Duodenal mucosa (tissue), 2 donors: Measurements from ENCODE around the gene AP1G2.

Source experiments
- H3K27ac ChIP-seq: one replicate; pipeline ENCODE4 v1.7.0; 2013; ENCODE audit warnings: low read depth, low read length
- H3K27me3 ChIP-seq, 2 donors: one replicate each; pipeline ENCODE4 v1.7.0; 2013; ENCODE audit warnings: low read length in 2 of 2, control low read depth in 1 of 2; ENCODE audit not compliant: insufficient read depth in 2 of 2, control insufficient read depth in 1 of 2
- H3K36me3 ChIP-seq, 2 donors: one replicate each; pipeline ENCODE4 v1.7.0; 2013; ENCODE audit warnings: low read length in 2 of 2, control low read depth in 1 of 2; ENCODE audit not compliant: insufficient read depth in 2 of 2, control insufficient read depth in 1 of 2
- H3K4me1 ChIP-seq, 2 donors: one replicate each; pipeline ENCODE4 v1.7.0; 2013; ENCODE audit warnings: low read length in 2 of 2, control low read depth in 1 of 2; ENCODE audit not compliant: insufficient read depth in 2 of 2, control insufficient read depth in 1 of 2
- H3K4me3 ChIP-seq, 2 donors: one replicate each; pipeline ENCODE4 v1.7.0; 2013; ENCODE audit warnings: low read length in 2 of 2, low read depth in 1 of 2
- H3K9ac ChIP-seq, 2 donors: one replicate each; pipeline ENCODE4 v1.7.0; 2013; ENCODE audit warnings: low read length in 2 of 2, low read depth in 1 of 2
- H3K9me3 ChIP-seq, 2 donors: one replicate each; pipeline ENCODE4 v1.7.0; 2013; ENCODE audit warnings: low read length in 2 of 2, control low read depth in 1 of 2; ENCODE audit not compliant: control insufficient read depth in 1 of 2

Gene AP1G2

DNA sequence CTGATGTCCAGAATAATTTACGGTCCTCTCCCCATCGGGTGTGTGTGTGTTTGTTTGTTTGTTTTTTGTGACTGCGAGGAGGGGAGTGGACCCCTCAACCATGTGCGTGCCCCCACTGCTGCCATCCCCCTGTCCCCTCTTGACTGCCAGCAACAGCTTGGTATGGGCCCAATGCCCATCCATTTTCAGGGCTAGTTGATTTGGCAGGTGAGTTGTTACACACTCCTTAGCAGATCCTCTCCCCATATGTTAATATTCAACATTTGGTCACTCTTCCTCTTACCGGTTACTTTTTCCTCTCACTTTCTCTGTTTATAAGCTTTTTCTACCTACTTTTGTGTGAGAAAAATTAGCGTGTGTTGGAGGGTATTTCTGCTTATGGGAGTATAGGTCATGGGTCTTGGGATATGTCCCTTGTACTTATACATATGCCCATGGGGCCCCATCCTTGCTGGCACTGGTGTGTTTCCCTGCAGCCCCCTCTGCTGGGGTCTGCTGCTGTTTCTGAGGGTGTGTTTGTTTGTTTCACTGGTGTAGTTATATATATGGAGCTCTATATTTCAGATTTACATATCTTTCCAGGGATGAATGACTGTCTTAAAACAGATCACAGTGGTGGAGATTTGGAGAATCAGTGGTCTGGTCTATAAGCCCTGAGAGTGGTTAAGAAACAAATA lies 49.8 kb downstream of the AP1G2 start:
- Histone ChIP-seq H3K36me3 (no peaks in the 10 kb centered on the region), H3K27ac (no peak overlapping the region), H3K9me3 (no peaks in the 10 kb centered on the region), H3K27me3 (no peaks in the 10 kb centered on the region), H3K4me3 (no peak overlapping the region), H3K9ac (no peak overlapping the region), H3K4me1 (no peaks in the 10 kb centered on the region)

DNA sequence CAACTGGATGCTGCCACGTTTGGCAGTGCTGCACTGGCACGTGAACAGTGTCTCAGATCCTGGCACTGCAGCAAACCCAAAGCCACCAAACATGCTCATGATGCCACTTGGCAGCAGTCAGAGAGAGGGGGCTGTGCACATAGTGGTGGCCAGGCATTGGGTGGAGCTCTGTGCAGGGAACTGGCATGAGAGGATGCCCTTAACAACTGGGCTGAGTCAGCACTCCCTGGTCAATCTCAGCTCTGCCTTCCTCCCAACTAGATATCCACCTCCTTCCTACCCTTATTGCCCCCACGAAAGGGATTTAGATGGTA lies 53.0 kb downstream of the AP1G2 start:
- no peaks in the 10 kb centered on the region for H3K36me3 ChIP-seq
- H3K4me1 ChIP-seq, result no peaks in the 10 kb centered on the region
- no peak overlapping the region for H3K9ac ChIP-seq
- no peak overlapping the region for H3K27ac ChIP-seq
- H3K4me3 ChIP-seq, result no peak overlapping the region
- no peaks in the 10 kb centered on the region for H3K9me3 ChIP-seq
- H3K27me3 ChIP-seq, result no peaks in the 10 kb centered on the region

- no peak overlapping the region for H3K9ac ChIP-seq
- no peak overlapping the region for H3K27ac ChIP-seq
- H3K4me1 ChIP-seq, result no peaks in the 10 kb centered on the region
- no peaks in the 10 kb centered on the region for H3K9me3 ChIP-seq
- H3K4me3 ChIP-seq, result no peak overlapping the region
- no peaks in the 10 kb centered on the region for H3K27me3 ChIP-seq
- no peaks in the 10 kb centered on the region for H3K36me3 ChIP-seq
Observed at GRCh38 chr14:23513818-23514643, 53.6 kb downstream of the AP1G2 start.

GRCh38 chr14:23513005-23513817 lies 54.4 kb downstream of the AP1G2 start:
- H3K9ac ChIP-seq, result no peak overlapping the region
- no peak overlapping the region for H3K4me3 ChIP-seq
- H3K27me3 ChIP-seq, result no peaks in the 10 kb centered on the region
- no peaks in the 10 kb centered on the region for H3K9me3 ChIP-seq
- H3K4me1 ChIP-seq, result no peaks in the 10 kb centered on the region
- no peak overlapping the region for H3K27ac ChIP-seq
- no peaks in the 10 kb centered on the region for H3K36me3 ChIP-seq

- Histone ChIP-seq H3K27ac (no peak overlapping the region), H3K9me3 (no peaks in the 10 kb centered on the region), H3K4me3 (no peak overlapping the region), H3K9ac (no peak overlapping the region), H3K36me3 (no peaks in the 10 kb centered on the region), H3K4me1 (no peaks in the 10 kb centered on the region), H3K27me3 (no peaks in the 10 kb centered on the region)
Observed at GRCh38 chr14:23512156-23512555, 55.4 kb downstream of the AP1G2 start.
